H1 (cell line): ENCODE data around the gene GLRX5. TPM values are rescaled to one million over a fixed set of nuclear protein-coding genes. Genes with fewer than 3 reads are reported as not detected.

Experiments used
- EZH2 ChIP-seq: fragments of 200-600 bp; sonication (generic); IDR thresholded peaks from 2 replicates; pipeline ENCODE4 v1.7.1; 2012; ENCODE audit warnings: low read depth, mild to moderate bottlenecking, moderate library complexity, low read length, inconsistent platforms; ENCODE audit not compliant: severe bottlenecking
- polyA plus RNA-seq, 7 experiments: library from polyadenylated mRNA; depleted of rRNA in 3 of 7; stranded (reverse) in 5 of 7; unstranded in 2 of 7; fragments of >200 nt in 5 of 7; fragments of 200-250 nt in 2 of 7; gene quantifications; 1 replicate in 5 of 7; 2 replicates in 1 of 7; 4 replicates in 1 of 7; pipeline versions ENCODE4 v1.2.1 to v1.2.3, GENCODE V29; 2011 to 2013; ENCODE audit warnings: missing spikeins in 2 of 7, mixed read lengths in 2 of 7
- total RNA-seq: library from RNA; stranded (reverse); fragmentation: NEBNext Ultra II Directional; extraction: Animal tissue kit (Norgen Biotek cat#: 25700); gene quantifications from 2 replicates; pipeline ENCODE4 v1.2.1, GENCODE V29; 2021

Gene GLRX5
- total and polyA plus RNA-seq, 2 of the 8 experiments (the other 6 are each of a cell fraction or from before 2014, with no cell fraction given) = 70.1 to 88.8 TPM

- no peak for TF ChIP-seq EZH2
- TF ChIP-seq, all 59 proteins: peak for 0
Observed at GRCh38 chr14:95577067-95577800, 42.4 kb downstream of the GLRX5 start (continued).
